Measurements from ENCODE around the gene TPBGL.

Gene TPBGL

GRCh38 chr11:75212411-75212810 lies 28.2 kb upstream of the TPBGL start:
- no peak for DNase-seq (ENCODE audit: low read depth, low spot score)

- DNase-seq (ENCODE audit: low read depth, low spot score), result peak; percentile 90
These were observed 26.2 kb upstream of the TPBGL start for GRCh38 chr11:75214411-75214821.

GRCh38 chr11:75214843-75215242 lies 25.7 kb upstream of the TPBGL start:
- DNase-seq (ENCODE audit: low read depth, low spot score), result no peak

GRCh38 chr11:75219869-75220268 lies 20.7 kb upstream of the TPBGL start:
- DNase-seq (ENCODE audit: low read depth, low spot score), result no peak

- DNase-seq (ENCODE audit: low read depth, low spot score), result no peak
These were observed 16.5 kb upstream of the TPBGL start for GRCh38 chr11:75223954-75224643.

GRCh38 chr11:75225794-75226193 lies 14.8 kb upstream of the TPBGL start:
- DNase-seq (ENCODE audit: low read depth, low spot score), result no peak

GRCh38 chr11:75229466-75229865 lies 11.1 kb upstream of the TPBGL start:
- no peak for DNase-seq (ENCODE audit: low read depth, low spot score)

GRCh38 chr11:75230621-75231020 lies 10.0 kb upstream of the TPBGL start:
- DNase-seq (ENCODE audit: low read depth, low spot score), result no peak

GRCh38 chr11:75233754-75234172 lies 6.8 kb upstream of the TPBGL start:
- peak; percentile 85 for DNase-seq (ENCODE audit: low read depth, low spot score)

GRCh38 chr11:75236062-75236461 lies 4.5 kb upstream of the TPBGL start:
- no peak for DNase-seq (ENCODE audit: low read depth, low spot score)

GRCh38 chr11:75237050-75237449 lies 3.5 kb upstream of the TPBGL start:
- DNase-seq (ENCODE audit: low read depth, low spot score), result no peak

GRCh38 chr11:75238595-75239440 lies 1.8 kb upstream of the TPBGL start:
- DNase-seq (ENCODE audit: low read depth, low spot score), result no peak

GRCh38 chr11:75239531-75240290 lies 863 bp upstream of the TPBGL start:
- no peak for DNase-seq (ENCODE audit: low read depth, low spot score)

- DNase-seq (ENCODE audit: low read depth, low spot score), result peak; percentile 97
These were observed 697 bp downstream of the TPBGL start for GRCh38 chr11:75241036-75241905.

GRCh38 chr11:75241906-75242644 lies 1.5 kb downstream of the TPBGL start:
- DNase-seq (ENCODE audit: low read depth, low spot score), result no peak

- no peak for DNase-seq (ENCODE audit: low read depth, low spot score)
These were observed 2.4 kb downstream of the TPBGL start for GRCh38 chr11:75242722-75243600.

- DNase-seq (ENCODE audit: low read depth, low spot score), result no peak
These were observed 3.7 kb downstream of the TPBGL start for GRCh38 chr11:75244052-75244814.

- no peak for DNase-seq (ENCODE audit: low read depth, low spot score)
These were observed 4.9 kb downstream of the TPBGL start for GRCh38 chr11:75245356-75246005.

Data from astrocyte of the hippocampus (primary cell).